Lung (tissue), 12 donors: ENCODE data around the gene SHC3. TPM values are rescaled to one million over a fixed set of nuclear protein-coding genes. Genes with fewer than 3 reads are reported as not detected.

Experiments
- ATAC-seq: fragments of 200-7000 bp; cut with Tn5 transposase; one replicate; pipeline ENCODE4 v1.9.1; 2020; ENCODE audit warnings: moderate number of reproducible peaks; ENCODE audit not compliant: insufficient read depth, low FRiP score
- DNase-seq, 3 donors: peaks; one replicate each; pipeline ENCODE4 v3.0.0-alpha.2; 2013 to 2017
- H3K27ac ChIP-seq, 2 donors: one replicate each; pipeline ENCODE4 v1.5.1; 2013; ENCODE audit warnings: mild to moderate bottlenecking in 2 of 2, moderate library complexity in 2 of 2, control low read depth in 1 of 2, inconsistent platforms in 1 of 2, low read depth in 1 of 2, low read length in 1 of 2
- H3K27me3 ChIP-seq, 3 donors: one replicate each; pipeline ENCODE4 v1.5.1; 2013; ENCODE audit warnings: low read length in 2 of 3; ENCODE audit not compliant: control insufficient read depth in 3 of 3, insufficient read depth in 3 of 3
- H3K36me3 ChIP-seq, 4 donors: one replicate each; pipeline ENCODE4 v1.5.1; 2013; ENCODE audit warnings: low read length in 4 of 4, mild to moderate bottlenecking in 1 of 4, moderate library complexity in 1 of 4; ENCODE audit not compliant: control insufficient read depth in 4 of 4, insufficient read depth in 4 of 4
- H3K4me1 ChIP-seq, 5 donors: one replicate each; pipeline ENCODE4 v1.5.1; 2013; ENCODE audit warnings: low read length in 5 of 5, mild to moderate bottlenecking in 2 of 5, moderate library complexity in 1 of 5; ENCODE audit not compliant: control insufficient read depth in 5 of 5, insufficient read depth in 5 of 5
- H3K4me3 ChIP-seq: one replicate; pipeline ENCODE4 v1.5.1; 2013; ENCODE audit warnings: mild to moderate bottlenecking, control low read depth, moderate library complexity
- H3K9ac ChIP-seq, 2 donors: one replicate each; pipeline ENCODE4 v1.5.1; 2013; ENCODE audit warnings: low read length in 2 of 2, control low read depth in 1 of 2; ENCODE audit not compliant: insufficient read depth in 1 of 2
- H3K9me3 ChIP-seq, 4 donors: one replicate each; pipeline ENCODE4 v1.5.1; 2013; ENCODE audit warnings: low read length in 3 of 4, mild to moderate bottlenecking in 1 of 4, moderate library complexity in 1 of 4; ENCODE audit not compliant: control insufficient read depth in 4 of 4, insufficient read depth in 3 of 4
- CTCF ChIP-seq: IDR thresholded peaks from 2 replicates; pipeline ENCODE4 v1.5.1; 2012; ENCODE audit warnings: mild to moderate bottlenecking; ENCODE audit errors: control extremely low read depth, extremely low read depth
- WGBS, 2 donors: extraction: QIAGEN DNeasy Blood & Tissue Kit; methylation state at CpG; one replicate each; pipeline ENCODE4 v1.1.7; 2013; 5-methylcytosine and 5-hydroxymethylcytosine counted together
- polyA plus RNA-seq, 2 donors: library from polyadenylated mRNA; stranded (reverse); fragments of 200-250 nt; gene quantifications; one replicate each; pipeline ENCODE4 v1.2.1, GENCODE V29; 2013
- total RNA-seq, 2 donors: library from RNA; depleted of rRNA in 1 of 2; stranded (reverse); fragments of >200 nt in 1 of 2; gene quantifications; one replicate each; pipeline ENCODE4 v1.2.1, GENCODE V29; 2014 to 2021
- donor health status: control.
- donor health status: control.
- donor health status: Bipolar disorder and iron deficiency.
- donor health status: healthy.
- donor health status: DM: yes; HTN: yes; CAD: no.

The SHC3 gene
- total and polyA plus RNA-seq, 4 donors, result 1.8 to 19.2 (median 4.0) TPM

GRCh38 chr9:89012294-89013042, 166.2 kb downstream of the SHC3 start:
- Histone ChIP-seq H3K9ac (no peak overlapping the region), H3K9me3 (no peaks in the 10 kb centered on the region), H3K4me3 (no peak overlapping the region), H3K27me3 (no peaks in the 10 kb centered on the region), H3K36me3 (peaks cover 0 to 3% (median under 1%) of the 10 kb centered on the region in 4 donors), H3K27ac (no peak overlapping the region), H3K4me1 (peaks cover 0 to 4% (median 0%) of the 10 kb centered on the region in 5 donors)
- no peak for DNase-seq
- 90 to 93% methylated on average over 13 of the region's 13 CpGs for WGBS, 2 donors
- TF ChIP-seq CTCF, result no peak
- ATAC-seq, result no peak

- no peaks in the 10 kb centered on the region for H3K9me3 ChIP-seq
- H3K36me3 ChIP-seq, result peaks cover 0 to 9% (median 4%) of the 10 kb centered on the region in 4 donors
- no peak overlapping the region for H3K27ac ChIP-seq
- DNase-seq, result no peak
- no peak for ATAC-seq
- no peak overlapping the region for H3K9ac ChIP-seq
- peaks cover 0 to 8% (median 0%) of the 10 kb centered on the region in 5 donors for H3K4me1 ChIP-seq
- 94 to 97% methylated on average over 2 of the region's 2 CpGs for WGBS, 2 donors
- no peak for TF ChIP-seq CTCF
- H3K4me3 ChIP-seq, result no peak overlapping the region
- H3K27me3 ChIP-seq, result no peaks in the 10 kb centered on the region
Observed at GRCh38 chr9:89011683-89012082, 166.9 kb downstream of the SHC3 start.

DNA sequence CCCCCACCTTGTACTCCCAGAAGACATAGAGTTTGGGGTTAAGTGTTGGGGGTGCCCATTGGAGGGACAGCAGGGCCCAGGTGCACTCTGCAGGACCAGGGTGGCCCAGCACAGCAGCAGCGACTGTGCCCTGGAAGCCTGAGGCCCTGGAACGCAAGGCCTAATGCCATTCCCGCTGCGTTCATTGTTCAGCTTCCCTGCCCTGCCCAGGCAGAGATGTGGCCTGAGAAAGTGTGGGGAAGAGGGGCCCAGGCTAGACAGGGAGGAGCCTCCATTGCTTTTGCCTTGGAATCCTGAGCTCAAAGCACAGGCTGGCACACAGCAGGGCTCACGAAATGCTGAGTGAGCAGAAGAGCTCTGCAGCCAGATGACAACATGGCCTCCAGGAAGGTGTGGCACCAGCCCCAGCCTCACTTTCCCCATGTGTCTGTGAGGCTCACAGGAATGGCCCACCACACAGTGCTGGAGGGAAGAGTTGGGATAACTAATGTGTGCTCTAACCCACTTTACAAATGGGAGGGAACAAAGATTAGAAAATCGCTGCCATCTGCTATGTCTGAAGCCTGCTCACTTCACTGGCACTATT, 168.0 kb downstream of the SHC3 start:
- WGBS, 2 donors, result 77 to 78% methylated on average over 6 of the region's 6 CpGs
- H3K9me3 ChIP-seq, result no peaks in the 10 kb centered on the region
- no peak for DNase-seq

More for the DNA sequence above, 168.0 kb downstream of the SHC3 start:
- no peaks in the 10 kb centered on the region for H3K27me3 ChIP-seq
- H3K36me3 ChIP-seq, result peaks cover 0 to 14% (median 7%) of the 10 kb centered on the region in 4 donors
- H3K9ac ChIP-seq, result no peak overlapping the region
- TF ChIP-seq CTCF, result no peak
- no peak overlapping the region for H3K27ac ChIP-seq
- H3K4me1 ChIP-seq, result peaks cover 0 to 19% (median 4%) of the 10 kb centered on the region in 5 donors
- H3K4me3 ChIP-seq, result no peak overlapping the region
- ATAC-seq, result no peak
